ACC112 (cell line): Measurements from ENCODE around the gene APOD.
"Not testable (repeated sequence)": the region's sequence is repeated elsewhere in the genome, so short reads cannot be mapped to it uniquely, and the experiment has no call there.

Source experiments
- H2AFZ ChIP-seq: fragments of 200-600 bp; sonication (generic); one replicate; pipeline ENCODE4 v1.6.0; 2017; ENCODE audit warnings: antibody characterized with exemption, low read length; ENCODE audit not compliant: unreplicated experiment
- H3K27ac ChIP-seq: fragments of 200-600 bp; sonication (generic); 2 replicates; pipeline ENCODE4 v1.5.1; 2014; ENCODE audit warnings: low read depth, mild to moderate bottlenecking, antibody characterized with exemption, low read length, moderate library complexity
- H3K27me3 ChIP-seq: fragments of 200-600 bp; sonication (generic); 2 replicates; pipeline ENCODE4 v1.6.1; 2014; ENCODE audit warnings: mild to moderate bottlenecking, antibody characterized with exemption, low read length, moderate library complexity, mixed read lengths; ENCODE audit not compliant: insufficient read depth
- H3K36me3 ChIP-seq: fragments of 200-600 bp; sonication (generic); 2 replicates; pipeline ENCODE4 v1.6.1; 2016; ENCODE audit warnings: mild to moderate bottlenecking, antibody characterized with exemption, low read length, moderate library complexity, mixed read lengths; ENCODE audit not compliant: insufficient read depth
- H3K4me1 ChIP-seq: fragments of 200-600 bp; sonication (generic); one replicate; pipeline ENCODE4 v1.6.1; 2016; ENCODE audit warnings: low read length, mixed read lengths; ENCODE audit not compliant: insufficient read depth, unreplicated experiment, control insufficient read depth
- H3K4me3 ChIP-seq: fragments of 200-600 bp; sonication (generic); 2 replicates; pipeline ENCODE4 v1.5.1; 2014; ENCODE audit warnings: mild to moderate bottlenecking, low read depth, low read length
- H3K79me2 ChIP-seq: fragments of 200-600 bp; sonication (generic); one replicate; pipeline ENCODE4 v1.6.0; 2016; ENCODE audit warnings: low read length; ENCODE audit not compliant: control insufficient read depth, unreplicated experiment, insufficient read depth

Gene APOD

DNA sequence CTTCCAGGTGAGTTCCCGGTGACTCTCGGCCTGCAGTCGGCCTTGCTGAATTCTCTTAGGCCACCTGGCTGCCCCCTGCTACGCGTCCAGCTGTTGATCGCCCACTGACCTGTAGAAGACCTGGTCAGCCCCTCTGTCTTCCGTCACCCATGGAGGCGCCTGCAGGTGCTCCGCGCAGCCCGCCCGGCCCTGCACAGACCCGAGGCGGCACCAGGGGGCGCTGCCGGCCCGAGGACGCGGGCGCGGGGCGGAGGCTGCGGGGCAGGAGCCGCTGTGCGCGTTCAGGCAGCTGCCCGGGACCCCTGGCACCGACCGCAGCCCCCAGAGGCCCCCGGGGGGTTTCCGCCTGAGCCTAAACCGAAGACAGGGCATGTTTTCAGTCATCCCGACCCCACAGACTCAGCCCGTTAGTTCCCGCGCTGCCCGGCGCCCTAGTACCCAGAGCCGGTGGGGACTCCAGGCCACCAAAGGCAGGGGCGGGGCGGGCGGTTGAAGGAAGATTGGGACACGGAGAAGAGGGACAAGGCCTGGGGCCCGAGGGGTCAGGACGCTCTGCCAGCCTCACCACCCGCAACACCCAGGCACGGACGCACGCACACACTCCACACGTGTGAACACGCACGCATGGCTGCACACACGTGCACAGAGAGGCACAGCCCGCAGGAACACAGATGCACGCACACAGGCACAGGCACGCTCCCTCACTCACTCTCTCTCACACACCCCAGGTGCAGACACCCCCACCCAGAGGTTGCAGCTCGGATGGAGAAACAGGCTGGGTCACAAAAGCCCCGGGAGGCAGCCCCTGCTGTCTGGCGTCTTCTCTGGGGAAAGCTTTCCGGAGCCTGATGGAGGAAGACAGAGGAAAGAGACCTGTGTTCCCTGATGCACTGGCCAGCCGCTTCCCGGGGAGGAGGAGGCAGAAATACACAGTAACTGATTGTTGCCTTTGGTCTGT lies 41.1 kb upstream of the APOD start:
- H3K36me3 ChIP-seq, H3K79me2 ChIP-seq, H2AFZ ChIP-seq, H3K4me1 ChIP-seq, H3K27me3 ChIP-seq, H3K27ac ChIP-seq: not testable (repeated sequence)
- H3K4me3 ChIP-seq: peak overlapping the region; percentile 29; the same call in 1 of the 2 replicates

DNA sequence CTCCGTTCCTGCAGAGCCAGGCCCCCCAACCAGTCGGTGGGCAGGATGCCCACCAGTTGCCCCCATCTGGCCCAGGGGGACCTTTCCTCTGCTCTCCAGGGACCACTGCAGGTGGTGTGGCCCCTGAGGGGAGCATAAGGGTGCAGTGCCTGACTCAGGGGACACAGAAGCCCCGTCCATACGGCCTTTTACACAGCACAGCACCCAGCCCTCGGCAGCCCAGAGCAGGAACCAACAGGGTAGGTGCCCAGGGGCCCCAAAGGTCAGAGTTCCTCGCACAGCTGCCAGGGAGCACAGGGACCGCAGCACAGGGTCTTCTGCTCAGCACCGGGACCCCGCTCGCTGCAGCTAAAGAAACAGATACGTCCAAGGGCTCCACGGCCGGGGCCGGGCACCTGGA lies 40.4 kb upstream of the APOD start:
- H3K4me3 ChIP-seq, H2AFZ ChIP-seq, H3K79me2 ChIP-seq, H3K27me3 ChIP-seq, H3K36me3 ChIP-seq, H3K4me1 ChIP-seq, H3K27ac ChIP-seq: not testable (repeated sequence)

DNA sequence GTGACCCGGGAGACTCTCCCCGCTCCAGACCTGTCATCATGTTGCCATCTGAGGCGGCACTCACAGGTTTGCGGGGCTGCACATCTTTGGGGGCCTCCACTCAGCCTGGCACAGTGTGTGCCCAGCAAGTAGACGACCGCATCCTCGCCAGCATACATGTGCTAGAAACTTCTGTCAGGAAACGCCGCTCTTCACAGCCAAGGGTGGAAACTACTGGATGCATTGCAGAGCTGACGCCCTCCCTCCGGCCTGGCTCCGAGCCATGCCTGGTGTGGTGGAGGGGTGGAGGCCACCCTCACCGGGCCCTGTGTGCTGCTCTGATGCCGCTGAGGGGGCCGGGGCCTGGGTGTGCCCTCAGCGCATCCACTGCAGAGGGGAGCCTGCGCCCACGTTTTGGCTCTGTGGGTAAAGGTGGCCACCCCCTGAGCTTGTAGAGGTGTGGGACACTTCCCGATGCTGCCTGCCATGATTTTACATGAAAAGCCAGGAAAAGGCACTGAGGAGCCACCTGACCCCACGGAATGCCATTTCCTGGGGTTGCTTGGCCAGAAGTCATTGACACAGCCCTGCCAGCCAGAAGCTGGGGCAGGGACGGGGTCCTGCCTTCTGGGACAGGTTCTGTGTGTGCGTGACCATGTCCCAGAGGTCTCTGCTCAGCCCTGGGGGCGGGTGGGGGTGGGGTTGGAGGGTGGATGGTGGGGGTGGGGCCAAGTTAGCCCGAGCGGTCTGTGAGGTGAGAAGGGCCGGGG lies 39.7 kb upstream of the APOD start:
- not testable (repeated sequence) for H3K4me3 ChIP-seq, H2AFZ ChIP-seq, H3K79me2 ChIP-seq, H3K4me1 ChIP-seq, H3K27ac ChIP-seq, H3K36me3 ChIP-seq, H3K27me3 ChIP-seq

DNA sequence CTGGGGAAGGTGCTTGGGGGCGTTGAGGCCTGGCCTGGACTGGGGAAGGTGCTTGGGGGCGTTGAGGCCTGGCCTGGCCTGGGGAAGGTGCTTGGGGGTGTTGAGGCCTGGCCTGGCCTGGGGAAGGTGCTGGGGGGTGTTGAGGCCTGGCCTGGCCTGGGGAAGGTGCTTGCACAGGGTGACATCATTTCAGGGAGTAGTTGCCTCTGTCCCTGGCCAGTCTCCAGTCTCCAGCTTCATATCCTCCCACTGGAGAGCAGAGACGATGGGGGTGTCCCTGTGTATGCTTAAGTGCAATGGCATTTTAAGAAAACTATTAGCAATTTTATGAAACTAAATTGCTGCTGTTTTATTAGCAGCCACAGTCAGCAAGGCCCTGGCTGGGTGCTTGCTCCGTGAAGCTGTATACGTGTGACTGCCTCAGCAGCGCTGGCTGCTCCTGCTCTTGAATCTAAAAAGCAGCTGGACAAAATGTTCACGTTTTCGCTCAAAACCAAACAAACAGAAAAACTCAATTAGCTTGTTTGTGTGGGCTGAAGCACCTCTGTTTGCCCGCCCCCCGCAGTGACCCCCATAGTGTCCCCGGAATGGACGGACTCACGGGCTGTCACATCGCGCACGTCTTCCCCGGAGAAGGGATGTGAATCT lies 38.9 kb upstream of the APOD start:
- H3K4me1 ChIP-seq, H3K4me3 ChIP-seq, H3K27me3 ChIP-seq, H3K79me2 ChIP-seq, H2AFZ ChIP-seq, H3K27ac ChIP-seq, H3K36me3 ChIP-seq: not testable (repeated sequence)

DNA sequence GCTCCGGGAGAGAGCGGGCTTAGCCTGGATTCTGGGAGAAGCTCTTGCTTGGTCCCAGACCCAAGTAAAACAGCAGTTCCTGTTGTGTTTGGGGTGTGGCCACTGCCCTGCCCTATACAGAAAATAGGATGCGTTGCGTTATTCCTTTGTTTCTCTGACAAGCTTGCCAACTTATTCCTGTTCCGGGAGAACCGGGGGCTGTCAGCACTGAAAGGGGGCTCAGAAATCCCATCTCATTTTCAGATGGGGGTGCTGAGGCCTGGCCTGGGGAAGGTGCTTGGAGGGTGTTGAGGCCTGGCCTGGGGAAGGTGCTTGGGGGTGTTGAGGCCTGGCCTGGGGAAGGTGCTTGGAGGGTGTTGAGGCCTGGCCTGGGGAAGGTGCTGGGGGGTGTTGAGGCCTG lies 38.3 kb upstream of the APOD start:
- H2AFZ ChIP-seq, H3K27ac ChIP-seq, H3K36me3 ChIP-seq, H3K27me3 ChIP-seq, H3K4me3 ChIP-seq, H3K79me2 ChIP-seq, H3K4me1 ChIP-seq: not testable (repeated sequence)

DNA sequence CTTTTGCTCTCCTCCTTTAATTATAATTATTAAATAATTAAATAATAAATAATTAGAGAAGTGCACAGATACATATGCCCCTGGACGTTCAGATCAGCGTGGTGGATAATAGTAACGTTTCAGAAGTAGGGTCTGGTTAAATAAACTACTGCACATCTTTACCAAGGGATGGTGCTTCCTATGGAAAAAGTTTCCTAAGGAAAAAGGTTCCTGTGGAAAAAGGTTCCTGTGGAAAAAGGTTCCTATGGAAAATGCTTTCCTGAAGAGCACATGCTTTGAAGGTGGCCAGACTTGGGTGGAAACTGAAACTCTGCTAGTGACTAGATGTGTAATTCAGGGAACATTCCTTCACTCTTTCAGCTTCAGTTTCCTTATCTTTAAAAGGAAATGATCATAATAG lies 37.4 kb upstream of the APOD start:
- H3K79me2 ChIP-seq, H3K4me1 ChIP-seq, H3K4me3 ChIP-seq, H2AFZ ChIP-seq, H3K27me3 ChIP-seq, H3K36me3 ChIP-seq, H3K27ac ChIP-seq: not testable (repeated sequence)

DNA sequence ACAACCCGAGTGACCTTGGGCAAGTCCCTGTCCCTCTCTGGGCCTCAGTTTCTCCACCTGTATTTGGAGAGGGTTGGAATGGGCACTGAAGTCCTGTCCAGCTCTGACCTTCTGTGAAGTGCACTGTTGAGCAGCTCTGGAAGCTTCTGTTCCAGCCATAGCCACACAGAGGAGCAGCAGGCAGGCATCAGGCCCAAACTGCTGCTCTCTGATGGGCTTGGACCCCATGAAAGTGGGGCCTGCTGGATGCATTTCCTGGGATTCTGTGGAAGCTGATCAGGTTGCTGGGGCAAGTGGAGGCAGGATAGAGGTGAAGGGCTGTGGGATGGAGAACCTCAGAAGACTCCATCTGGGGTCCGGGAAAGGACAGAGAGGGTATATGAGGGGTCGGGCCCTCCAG lies 36.7 kb upstream of the APOD start:
- H3K27me3 ChIP-seq, H3K4me3 ChIP-seq, H3K79me2 ChIP-seq, H3K4me1 ChIP-seq, H3K27ac ChIP-seq, H2AFZ ChIP-seq, H3K36me3 ChIP-seq: not testable (repeated sequence)

DNA sequence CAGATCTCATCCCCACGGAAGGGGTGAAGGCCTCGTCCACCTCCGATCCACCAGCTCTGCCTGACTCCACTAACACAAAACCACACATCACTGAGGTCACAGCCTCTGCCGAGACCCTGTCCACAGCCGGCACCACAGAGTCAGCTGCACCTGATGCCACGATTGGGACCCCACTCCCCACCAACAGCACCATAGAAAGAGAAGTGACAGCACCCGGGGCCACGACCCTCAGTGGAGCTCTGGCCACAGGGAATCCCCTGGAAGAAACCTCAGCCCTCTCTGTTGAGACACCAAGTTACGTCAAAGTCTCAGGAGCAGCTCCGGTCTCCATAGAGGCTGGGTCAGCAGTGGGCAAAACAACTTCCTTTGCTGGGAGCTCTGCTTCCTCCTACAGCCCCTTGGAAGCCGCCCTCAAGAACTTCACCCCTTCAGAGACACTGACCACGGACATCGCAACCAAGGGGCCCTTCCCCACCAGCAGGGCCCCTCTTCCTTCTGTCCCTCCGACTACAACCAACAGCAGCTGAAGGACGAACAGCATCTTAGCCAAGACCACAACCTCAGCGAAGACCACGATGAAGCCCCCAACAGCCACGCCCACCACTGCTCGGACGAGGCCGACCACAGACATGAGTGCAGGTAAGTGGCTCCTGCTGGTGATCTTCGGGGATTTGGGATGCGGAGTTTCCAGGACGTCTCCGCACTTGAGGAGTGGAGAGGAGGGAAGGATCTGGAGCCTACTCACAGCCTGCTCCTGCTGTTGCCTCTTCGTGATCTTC lies 36.0 kb upstream of the APOD start:
- H3K27me3 ChIP-seq, H3K27ac ChIP-seq, H3K4me3 ChIP-seq, H3K36me3 ChIP-seq, H2AFZ ChIP-seq, H3K4me1 ChIP-seq, H3K79me2 ChIP-seq: not testable (repeated sequence)

DNA sequence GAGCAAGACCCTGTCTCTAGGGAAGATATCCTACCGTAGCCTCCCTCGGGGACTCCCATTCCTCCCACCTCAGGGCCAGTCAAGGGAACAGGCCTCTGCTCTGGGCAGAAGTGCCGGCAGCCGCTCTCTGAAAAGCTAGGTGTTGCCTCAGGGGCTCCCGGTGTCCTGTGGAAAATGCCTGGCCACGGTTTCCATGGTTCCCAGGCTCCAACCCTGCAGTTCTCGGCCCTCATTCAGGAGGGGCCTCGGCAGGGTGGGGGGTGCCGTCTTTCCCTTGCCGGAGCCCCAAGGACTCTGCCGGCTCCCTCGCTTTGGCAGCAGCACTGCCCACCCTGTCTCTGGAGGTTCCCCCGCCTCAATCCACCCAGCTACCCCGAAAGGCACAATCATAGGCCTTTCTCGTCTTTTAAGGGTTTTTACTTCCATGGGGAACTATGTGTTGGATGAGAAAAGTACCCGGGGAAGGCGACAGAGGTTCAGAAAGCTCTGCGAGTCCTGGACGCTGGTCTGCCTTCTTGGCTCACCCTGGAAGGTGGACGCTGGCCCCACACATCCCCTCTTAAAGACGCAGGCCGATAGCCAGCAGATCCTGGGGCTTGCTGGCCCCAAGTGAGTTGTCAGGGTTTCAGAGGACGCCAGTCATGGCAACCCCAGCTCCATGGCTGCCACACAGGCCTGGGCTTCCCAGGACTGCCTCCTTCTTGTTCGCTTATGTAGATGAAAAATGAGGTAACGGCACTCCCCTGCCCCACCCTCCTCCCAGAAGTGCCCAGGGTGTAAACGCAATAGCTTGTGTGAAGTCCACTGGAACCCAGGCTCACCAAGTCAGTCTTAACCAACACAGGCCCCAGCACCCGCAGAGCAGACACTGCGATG lies 34.3 kb upstream of the APOD start:
- H3K4me3 ChIP-seq, H3K27me3 ChIP-seq, H3K27ac ChIP-seq, H3K36me3 ChIP-seq, H2AFZ ChIP-seq, H3K79me2 ChIP-seq, H3K4me1 ChIP-seq: not testable (repeated sequence)

DNA sequence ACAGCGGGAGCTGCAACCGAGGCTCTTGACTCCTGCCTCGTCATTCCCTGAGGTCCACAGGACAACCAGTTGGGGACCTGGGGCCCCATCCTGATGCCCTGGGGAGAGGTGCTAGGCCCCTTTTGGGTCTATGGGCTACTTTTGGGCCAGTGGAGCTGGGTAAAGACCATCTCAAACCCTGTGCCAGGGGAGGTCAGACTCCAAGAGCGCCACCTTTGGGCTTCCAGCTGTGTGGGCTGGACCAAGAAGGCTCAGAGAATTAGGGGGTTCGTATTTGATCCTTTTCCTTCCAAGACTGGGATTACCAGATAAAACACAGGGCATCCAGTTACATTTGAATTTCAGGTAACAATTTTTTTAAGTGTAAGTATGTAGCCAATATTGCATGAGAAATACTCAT lies 33.4 kb upstream of the APOD start:
- H3K27me3 ChIP-seq: not testable (repeated sequence)

More for the DNA sequence above, 33.4 kb upstream of the APOD start:
- H3K27ac ChIP-seq, H2AFZ ChIP-seq, H3K36me3 ChIP-seq, H3K79me2 ChIP-seq, H3K4me1 ChIP-seq, H3K4me3 ChIP-seq: not testable (repeated sequence)
